A549 (cell line): ENCODE measurements around the gene CISTR. TPM values are rescaled to one million over a fixed set of nuclear protein-coding genes. Genes with fewer than 3 reads are reported as not detected.
A peak's percentile ranks its signal among the peaks of the same experiment; 100 is the strongest.

Experiments used
- ATAC-seq, 2 experiments: fragments of 200-7000 bp in 1 of 2; fragments of >200 bp in 1 of 2; cut with Nextera tagmentation in 1 of 2; cut with Tn5 transposase in 1 of 2; 3 replicates each; pipeline versions ENCODE4 v1.8.0 to v1.9.1; 2018 to 2020; ENCODE audit warnings: mild to moderate bottlenecking in 1 of 2, moderate library complexity in 1 of 2
- CTCF ChIA-PET: fragments of 300-600 bp; sonication (Branson Sonifier 250); formaldehyde crosslinking; extraction: SDS; loops from one replicate; lab custom pipeline; 2021; ENCODE audit warnings: antibody characterized with exemption, inconsistent platforms; lab: Yijun Ruan, JAX
- POLR2A ChIA-PET: fragments of 350-600 bp; formaldehyde crosslinking; extraction: SDS; loops from one replicate; lab custom pipeline; 2021; ENCODE audit warnings: antibody characterized with exemption, inconsistent platforms; lab: Yijun Ruan, JAX
- DNase-seq, 2 experiments: peaks; one replicate each; pipeline versions ENCODE4 v3.0.0 to v3.0.0-alpha.2; 2011 to 2016; ENCODE audit warnings: low read depth in 1 of 2, low spot score in 1 of 2
- FAIRE-seq: peaks from 2 replicates; lab custom pipeline; 2011; peaks lifted over from hg19 to GRCh38; lab: Jason Lieb, UNC
- H3K27ac ChIP-seq, 2 experiments: fragments of >200 bp; sonication (Bioruptor Twin); formaldehyde crosslinking; 3 replicates each; pipeline ENCODE4 v1.5.1; 2016 to 2017
- H3K4me1 ChIP-seq: fragments of >200 bp; sonication (Bioruptor Twin); formaldehyde crosslinking; 3 replicates; pipeline ENCODE4 v1.6.1; 2016
- H3K4me2 ChIP-seq: fragments of >200 bp; sonication (Bioruptor Twin); formaldehyde crosslinking; 3 replicates; pipeline ENCODE4 v1.6.1; 2016
- H3K4me3 ChIP-seq: fragments of >200 bp; sonication (Bioruptor Twin); formaldehyde crosslinking; 3 replicates; pipeline ENCODE4 v1.5.1; 2016
- H3K9me3 ChIP-seq: fragments of >200 bp; sonication (Bioruptor Twin); formaldehyde crosslinking; 3 replicates; pipeline ENCODE4 v1.6.1; 2016
- EP300 ChIP-seq, 2 experiments: fragments of >200 bp; sonication (Bioruptor Twin); formaldehyde crosslinking; IDR thresholded peaks; 2 replicates in 1 of 2; 3 replicates in 1 of 2; pipeline ENCODE4 v1.6.1; 2016 to 2017
- FOSL2 ChIP-seq, 2 experiments: fragments of 450-650 bp in 1 of 2; fragments of >200 bp in 1 of 2; sonication (Bioruptor Twin) in 1 of 2; formaldehyde crosslinking; IDR thresholded peaks; 2 replicates each; pipeline versions ENCODE4 v1.5.0 to v1.6.1; 2016 to 2020; ENCODE audit warnings: mild to moderate bottlenecking in 1 of 2, moderate library complexity in 1 of 2
- FOXS1 ChIP-seq: fragments of 250-450 bp; sonication (Bioruptor Pico); IDR thresholded peaks from 2 replicates; pipeline ENCODE4 v1.5.0; 2020; ENCODE audit warnings: mild to moderate bottlenecking, moderate library complexity
- HEYL ChIP-seq: fragments of 250-450 bp; sonication (Bioruptor Pico); IDR thresholded peaks from 2 replicates; pipeline ENCODE4 v1.8.0; 2021; ENCODE audit warnings: mild to moderate bottlenecking, moderate library complexity
- HOXB13 ChIP-seq: fragments of 250-450 bp; sonication (Bioruptor Pico); IDR thresholded peaks from 2 replicates; pipeline ENCODE4 v1.5.0; 2020; ENCODE audit warnings: low read depth, mild to moderate bottlenecking, moderate library complexity
- KDM5A ChIP-seq: fragments of 200-600 bp; sonication (generic); IDR thresholded peaks from 2 replicates; pipeline ENCODE4 v1.6.1; 2016; ENCODE audit warnings: antibody characterized with exemption, mild to moderate bottlenecking
- NFE2L2 ChIP-seq: fragments of 150-350 bp; conservative IDR thresholded peaks from 2 replicates; pipeline ENCODE4 v1.6.1; 2014; ENCODE audit warnings: low read length
- NPAS2 ChIP-seq: fragments of 250-450 bp; sonication (Bioruptor Pico); IDR thresholded peaks from 2 replicates; pipeline ENCODE4 v1.8.0; 2022; ENCODE audit warnings: mild to moderate bottlenecking, moderate library complexity, borderline replicate concordance
- NR3C1 ChIP-seq: fragments of >200 bp; sonication (Bioruptor Twin); formaldehyde crosslinking; IDR thresholded peaks from 3 replicates; pipeline ENCODE4 v1.6.1; 2017
- PBX3 ChIP-seq: IDR thresholded peaks from 2 replicates; pipeline ENCODE4 v1.6.1; 2012
- PHF8 ChIP-seq: fragments of 200-600 bp; sonication (generic); IDR thresholded peaks from 2 replicates; pipeline ENCODE4 v1.6.1; 2016; ENCODE audit warnings: low read depth, mild to moderate bottlenecking, antibody characterized with exemption, moderate library complexity, borderline replicate concordance
- POLR2AphosphoS2 ChIP-seq: conservative IDR thresholded peaks from 2 replicates; pipeline ENCODE4 v1.6.1; 2012; ENCODE audit warnings: low read length, improper control_type of control experiment, inconsistent platforms
- RARB ChIP-seq: fragments of 250-450 bp; sonication (Bioruptor Pico); IDR thresholded peaks from 2 replicates; pipeline ENCODE4 v1.8.0; 2021; ENCODE audit warnings: mild to moderate bottlenecking, moderate library complexity
- RFX5 ChIP-seq: fragments of 450-650 bp; IDR thresholded peaks from 2 replicates; pipeline ENCODE4 v1.7.1; 2014; ENCODE audit warnings: antibody characterized with exemption, mild to moderate bottlenecking, moderate library complexity
- ZFP36 ChIP-seq: fragments of 450-650 bp; IDR thresholded peaks from 2 replicates; pipeline ENCODE4 v1.6.1; 2014; ENCODE audit warnings: borderline replicate concordance; ENCODE audit not compliant: partially characterized antibody
- ZSCAN20 ChIP-seq: fragments of 250-450 bp; sonication (Bioruptor Pico); IDR thresholded peaks from 2 replicates; pipeline ENCODE4 v1.8.0; 2022; ENCODE audit warnings: mild to moderate bottlenecking, moderate library complexity
- WGBS: methylation state at CpG from one replicate; pipeline ENCODE4 v1.1.6; 2017; ENCODE audit errors: missing lambda C conversion rate; 5-methylcytosine and 5-hydroxymethylcytosine counted together
- polyA plus RNA-seq, 4 experiments: library from polyadenylated mRNA; depleted of rRNA in 3 of 4; stranded (reverse); fragments of >200 nt; fragmentation: RNase III in 1 of 4; extraction: RNeasy Plus Mini Kit Qiagen cat#74134 plus additional on column Dnase treatment in 1 of 4; gene quantifications; 2 replicates in 3 of 4; 3 replicates in 1 of 4; pipeline ENCODE4 v1.2.3, GENCODE V29; 2011 to 2017
- TF ChIP-seq, protein P1 (sequence below): IDR thresholded peaks from 2 replicates; pipeline ENCODE4 v1.6.1; 2012; ENCODE audit warnings: low read depth, borderline replicate concordance
- TF ChIP-seq, protein P2 (sequence below): fragments of >200 bp; sonication (Bioruptor Twin); formaldehyde crosslinking; IDR thresholded peaks from 2 replicates; pipeline ENCODE4 v1.6.1; 2016
- TF ChIP-seq, protein P3 (sequence below): fragments of 200-600 bp; sonication (generic); IDR thresholded peaks from 2 replicates; pipeline ENCODE4 v1.6.1; 2016; ENCODE audit warnings: antibody characterized with exemption, mild to moderate bottlenecking, moderate library complexity
- TF ChIP-seq, protein P4 (sequence below): fragments of 450-650 bp; IDR thresholded peaks from 2 replicates; pipeline ENCODE4 v1.6.1; 2014; ENCODE audit warnings: antibody characterized with exemption

CISTR gene
- polyA plus RNA-seq, 2 of the 4 experiments (the other 2 are of a cell fraction) = not detected

- FAIRE-seq = no peak
- 12% methylated on average over 15 of the region's 15 CpGs for WGBS
- peak; percentile 31; the same call in 1 of the 2 replicates for TF ChIP-seq PHF8
- no peak for TF ChIP-seq RARB (CRISPR knock-in tag)
- TF ChIP-seq, all 56 proteins: peak for 1
- H3K4me3 ChIP-seq = peak overlapping the region; percentile 64
- ChIA-PET POLR2A (no interaction called here), CTCF (interaction anchor here (1.1 to 24.8 kb wide), 7 partner anchors 10 to 481 kb away, joined by 3 to 833 read pairs (median 7); partner anchors contain the start of genes ATP5MC2 and HOXC10)
- peaks cover 12% of the 10 kb centered on the region for H3K4me1 ChIP-seq
- H3K9me3 ChIP-seq = no peaks in the 10 kb centered on the region
- H3K27ac ChIP-seq = peak overlapping the region; percentile 38 to 72; a peak in 5 of 6 replicates
- ATAC-seq (peak; percentile 15 to 31), DNase-seq (peak in 1 of 2 experiments; percentile 38)
- peak overlapping the region; percentile 85 for H3K4me2 ChIP-seq
Observed at GRCh38 chr12:53726946-53727309, 24.9 kb downstream of the CISTR start.

- H3K4me2 ChIP-seq = peak overlapping the region; percentile 85
- no peaks in the 10 kb centered on the region for H3K9me3 ChIP-seq
- 23% methylated on average over 2 of the region's 2 CpGs for WGBS
- TF ChIP-seq FOSL2 (IDR thresholded peaks at IDR 0.05) (no peak), FOSL2 (CRISPR knock-in tag; IDR thresholded peaks at IDR 0.05) (no peak), EP300 (IDR thresholded peaks at IDR 0.05) (no peak)
- TF ChIP-seq, all 56 proteins: peak for 0
- DNase-seq (no peak), FAIRE-seq (no peak), ATAC-seq (no peak)
- peaks cover 12% of the 10 kb centered on the region for H3K4me1 ChIP-seq
- CTCF ChIA-PET = interaction anchor here (1.1 to 24.8 kb wide), 6 partner anchors 10 to 50 kb away, joined by 3 to 833 read pairs (median 12); partner anchors contain the start of gene ATP5MC2
- peak overlapping the region; percentile 64; the same call in 2 of the 3 replicates for H3K4me3 ChIP-seq
- no peak overlapping the region for H3K27ac ChIP-seq
- POLR2A ChIA-PET = no interaction called here
Observed at GRCh38 chr12:53726341-53726740, 25.4 kb downstream of the CISTR start.

DNA sequence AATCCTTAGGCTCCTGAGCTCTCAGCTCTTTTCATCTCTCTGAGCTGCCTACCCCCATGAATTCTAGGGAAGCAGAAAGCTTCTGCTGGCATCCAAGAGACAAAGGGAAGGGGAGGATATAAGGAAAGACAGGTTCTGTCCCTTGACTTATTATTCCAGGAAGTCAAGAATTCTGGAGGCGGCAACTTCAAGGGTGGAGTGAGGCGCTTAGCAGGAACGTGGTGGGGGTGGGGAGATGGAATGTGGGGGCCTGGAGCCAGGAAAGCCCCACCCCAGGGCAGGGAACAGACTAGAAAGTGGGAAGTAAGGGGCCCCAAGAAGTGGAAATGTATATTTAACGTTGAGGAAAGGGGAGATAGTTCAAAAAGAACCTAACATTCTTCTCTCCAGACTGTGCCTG is 26.0 kb downstream of the CISTR start:
- DNase-seq (no peak), FAIRE-seq (no peak), ATAC-seq (no peak)
- Histone ChIP-seq H3K4me3 (no peak overlapping the region), H3K4me2 (peak overlapping the region; percentile 85; the same call in 2 of the 3 replicates), H3K4me1 (peaks cover 12% of the 10 kb centered on the region), H3K27ac (no peak overlapping the region), H3K9me3 (no peaks in the 10 kb centered on the region)
- WGBS = 22% methylated on average over 4 of the region's 4 CpGs
- CTCF ChIA-PET = interaction anchor here (1.1 to 24.8 kb wide), 5 partner anchors 9 to 31 kb away, joined by 3 to 833 read pairs (median 16); no protein-coding TSS in a partner anchor
- TF ChIP-seq NFE2L2 (no peak), HEYL (CRISPR knock-in tag) (no peak), ZSCAN20 (no peak), NPAS2 (CRISPR knock-in tag) (no peak), PHF8 (no peak), KDM5A (no peak), PBX3 (no peak), RARB (CRISPR knock-in tag) (no peak), POLR2AphosphoS2 (no peak), NR3C1 (no peak), FOXS1 (CRISPR knock-in tag) (no peak), ZFP36 (no peak), HOXB13 (CRISPR knock-in tag) (no peak), RFX5 (no peak)
- TF ChIP-seq, protein P1, sequence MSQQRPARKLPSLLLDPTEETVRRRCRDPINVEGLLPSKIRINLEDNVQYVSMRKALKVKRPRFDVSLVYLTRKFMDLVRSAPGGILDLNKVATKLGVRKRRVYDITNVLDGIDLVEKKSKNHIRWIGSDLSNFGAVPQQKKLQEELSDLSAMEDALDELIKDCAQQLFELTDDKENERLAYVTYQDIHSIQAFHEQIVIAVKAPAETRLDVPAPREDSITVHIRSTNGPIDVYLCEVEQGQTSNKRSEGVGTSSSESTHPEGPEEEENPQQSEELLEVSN = no peak
- TF ChIP-seq, protein P2, sequence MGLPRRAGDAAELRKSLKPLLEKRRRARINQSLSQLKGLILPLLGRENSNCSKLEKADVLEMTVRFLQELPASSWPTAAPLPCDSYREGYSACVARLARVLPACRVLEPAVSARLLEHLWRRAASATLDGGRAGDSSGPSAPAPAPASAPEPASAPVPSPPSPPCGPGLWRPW = no peak
- TF ChIP-seq, protein P3, sequence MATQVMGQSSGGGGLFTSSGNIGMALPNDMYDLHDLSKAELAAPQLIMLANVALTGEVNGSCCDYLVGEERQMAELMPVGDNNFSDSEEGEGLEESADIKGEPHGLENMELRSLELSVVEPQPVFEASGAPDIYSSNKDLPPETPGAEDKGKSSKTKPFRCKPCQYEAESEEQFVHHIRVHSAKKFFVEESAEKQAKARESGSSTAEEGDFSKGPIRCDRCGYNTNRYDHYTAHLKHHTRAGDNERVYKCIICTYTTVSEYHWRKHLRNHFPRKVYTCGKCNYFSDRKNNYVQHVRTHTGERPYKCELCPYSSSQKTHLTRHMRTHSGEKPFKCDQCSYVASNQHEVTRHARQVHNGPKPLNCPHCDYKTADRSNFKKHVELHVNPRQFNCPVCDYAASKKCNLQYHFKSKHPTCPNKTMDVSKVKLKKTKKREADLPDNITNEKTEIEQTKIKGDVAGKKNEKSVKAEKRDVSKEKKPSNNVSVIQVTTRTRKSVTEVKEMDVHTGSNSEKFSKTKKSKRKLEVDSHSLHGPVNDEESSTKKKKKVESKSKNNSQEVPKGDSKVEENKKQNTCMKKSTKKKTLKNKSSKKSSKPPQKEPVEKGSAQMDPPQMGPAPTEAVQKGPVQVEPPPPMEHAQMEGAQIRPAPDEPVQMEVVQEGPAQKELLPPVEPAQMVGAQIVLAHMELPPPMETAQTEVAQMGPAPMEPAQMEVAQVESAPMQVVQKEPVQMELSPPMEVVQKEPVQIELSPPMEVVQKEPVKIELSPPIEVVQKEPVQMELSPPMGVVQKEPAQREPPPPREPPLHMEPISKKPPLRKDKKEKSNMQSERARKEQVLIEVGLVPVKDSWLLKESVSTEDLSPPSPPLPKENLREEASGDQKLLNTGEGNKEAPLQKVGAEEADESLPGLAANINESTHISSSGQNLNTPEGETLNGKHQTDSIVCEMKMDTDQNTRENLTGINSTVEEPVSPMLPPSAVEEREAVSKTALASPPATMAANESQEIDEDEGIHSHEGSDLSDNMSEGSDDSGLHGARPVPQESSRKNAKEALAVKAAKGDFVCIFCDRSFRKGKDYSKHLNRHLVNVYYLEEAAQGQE = no peak
- TF ChIP-seq, protein P4, sequence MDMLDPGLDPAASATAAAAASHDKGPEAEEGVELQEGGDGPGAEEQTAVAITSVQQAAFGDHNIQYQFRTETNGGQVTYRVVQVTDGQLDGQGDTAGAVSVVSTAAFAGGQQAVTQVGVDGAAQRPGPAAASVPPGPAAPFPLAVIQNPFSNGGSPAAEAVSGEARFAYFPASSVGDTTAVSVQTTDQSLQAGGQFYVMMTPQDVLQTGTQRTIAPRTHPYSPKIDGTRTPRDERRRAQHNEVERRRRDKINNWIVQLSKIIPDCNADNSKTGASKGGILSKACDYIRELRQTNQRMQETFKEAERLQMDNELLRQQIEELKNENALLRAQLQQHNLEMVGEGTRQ = no peak
- POLR2A ChIA-PET = no interaction called here
